Measurements from ENCODE around the gene PCAT7. TPM values are rescaled to one million over a fixed set of nuclear protein-coding genes. Genes with fewer than 3 reads are reported as not detected.

Gene PCAT7
- polyA plus RNA-seq, 2 of the 4 experiments (the other 2 are of a cell fraction), result 2.1 to 2.8 TPM

DNA sequence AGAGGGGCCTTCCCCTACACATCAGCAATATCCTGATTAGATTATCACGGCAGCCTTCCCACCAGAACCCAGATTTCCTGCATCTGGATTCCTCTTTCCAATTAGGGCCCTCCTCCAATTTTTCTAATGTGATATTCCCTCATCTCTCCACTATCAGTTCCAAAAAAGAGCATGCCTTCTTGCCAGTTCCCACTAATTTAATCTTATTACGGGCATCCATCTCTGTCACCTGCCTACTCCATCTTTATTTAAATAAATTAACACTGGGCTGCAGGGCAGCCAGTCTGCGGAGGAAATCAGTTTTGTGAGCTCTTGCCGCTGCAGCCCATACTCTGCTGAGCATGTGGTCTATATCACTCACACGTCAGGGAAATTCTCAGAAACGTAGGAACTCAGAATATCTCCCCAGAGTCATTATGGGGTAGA lies 55.3 kb downstream of the PCAT7 start:
- no peak overlapping the region for H3K27ac ChIP-seq
- H3K4me3 ChIP-seq, result no peak overlapping the region
- TF ChIP-seq NPAS2 (CRISPR knock-in tag; IDR thresholded peaks at IDR 0.05; ENCODE audit: borderline replicate concordance) (no peak), MAX (IDR thresholded peaks at IDR 0.05) (no peak), ELK1 (IDR thresholded peaks at IDR 0.05; ENCODE audit: low read depth, low read length) (no peak), CBX2 (IDR thresholded peaks at IDR 0.05; ENCODE audit: borderline replicate concordance, low read depth) (no peak), NFE2L2 (conservative IDR thresholded peaks at IDR 0.05; ENCODE audit: low read length) (no peak), BHLHE40 (IDR thresholded peaks at IDR 0.05; ENCODE audit: low read depth, low read length) (no peak)
- TF ChIP-seq, protein P1, sequence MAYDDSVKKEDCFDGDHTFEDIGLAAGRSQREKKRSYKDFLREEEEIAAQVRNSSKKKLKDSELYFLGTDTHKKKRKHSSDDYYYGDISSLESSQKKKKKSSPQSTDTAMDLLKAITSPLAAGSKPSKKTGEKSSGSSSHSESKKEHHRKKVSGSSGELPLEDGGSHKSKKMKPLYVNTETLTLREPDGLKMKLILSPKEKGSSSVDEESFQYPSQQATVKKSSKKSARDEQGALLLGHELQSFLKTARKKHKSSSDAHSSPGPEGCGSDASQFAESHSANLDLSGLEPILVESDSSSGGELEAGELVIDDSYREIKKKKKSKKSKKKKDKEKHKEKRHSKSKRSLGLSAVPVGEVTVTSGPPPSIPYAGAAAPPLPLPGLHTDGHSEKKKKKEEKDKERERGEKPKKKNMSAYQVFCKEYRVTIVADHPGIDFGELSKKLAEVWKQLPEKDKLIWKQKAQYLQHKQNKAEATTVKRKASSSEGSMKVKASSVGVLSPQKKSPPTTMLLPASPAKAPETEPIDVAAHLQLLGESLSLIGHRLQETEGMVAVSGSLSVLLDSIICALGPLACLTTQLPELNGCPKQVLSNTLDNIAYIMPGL (CRISPR knock-in tag; IDR thresholded peaks at IDR 0.05; ENCODE audit: borderline replicate concordance), result no peak
- no peak overlapping the region for H3K4me2 ChIP-seq
- DNase-seq (ENCODE audit: low read depth in 1 of 2, low spot score in 1 of 2), result no peak
- H3K4me1 ChIP-seq, result no peaks in the 10 kb centered on the region
- no peak for ATAC-seq
- 90% methylated on average over 6 of the region's 6 CpGs for WGBS (ENCODE audit: missing lambda C conversion rate)
- CTCF ChIA-PET, result interaction anchor here (1.5 to 3.5 kb wide), 2 partner anchors 10 to 56 kb away, joined by 3 to 15 read pairs; partner anchors contain the start of gene PCAT7
- no peaks in the 10 kb centered on the region for H3K9me3 ChIP-seq
- POLR2A ChIA-PET, result no interaction called here
- FAIRE-seq, result no peak

- TF ChIP-seq RAD21 (conservative IDR thresholded peaks at IDR 0.05 in 1 of 2, IDR thresholded peaks at IDR 0.05 in 1 of 2), result no peak
- TF ChIP-seq GATA3 (IDR thresholded peaks at IDR 0.05; ENCODE audit: borderline replicate concordance), result no peak
- no peak for TF ChIP-seq SREBF2 (IDR thresholded peaks at IDR 0.05)
- Histone ChIP-seq H3K4me3 (no peak overlapping the region), H3K4me1 (no peaks in the 10 kb centered on the region), H3K9me3 (no peaks in the 10 kb centered on the region), H3K27ac (no peak overlapping the region), H3K4me2 (no peak overlapping the region)
- no peak for ATAC-seq
- CTCF ChIA-PET, result interaction anchor here (0.9 to 1.1 kb wide), 2 partner anchors 8 to 520 kb away, joined by 3 to 4 read pairs; no protein-coding TSS in a partner anchor
- FAIRE-seq, result no peak
- 83% methylated on average over 3 of the region's 3 CpGs for WGBS (ENCODE audit: missing lambda C conversion rate)
- POLR2A ChIA-PET, result no interaction called here
- no peak for DNase-seq (ENCODE audit: low read depth in 1 of 2, low spot score in 1 of 2)
Measured at GRCh38 chr9:94611638-94612068, 56.8 kb downstream of the PCAT7 start.

DNA sequence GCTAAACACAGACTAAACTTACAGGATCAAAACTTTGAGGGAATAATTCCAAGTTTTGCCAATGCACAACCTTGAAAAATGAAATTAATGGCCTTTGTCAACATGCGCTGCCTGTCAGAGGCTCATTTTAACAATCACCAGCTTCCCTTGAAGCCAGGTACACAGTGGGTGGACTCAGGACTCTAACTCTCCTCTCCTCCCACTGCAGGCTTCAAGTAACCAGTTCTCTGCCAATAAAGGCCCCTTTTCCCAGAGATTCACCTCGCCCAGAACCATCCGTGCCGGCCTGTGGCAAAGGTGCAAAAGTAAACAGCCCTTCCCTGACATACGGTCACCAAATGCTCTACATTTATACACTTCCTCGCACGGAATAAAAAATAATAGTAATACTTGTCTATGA lies 57.2 kb downstream of the PCAT7 start:
- no peak for TF ChIP-seq HOXB5 (CRISPR knock-in tag; IDR thresholded peaks at IDR 0.05)
- no peak for TF ChIP-seq EP300 (IDR thresholded peaks at IDR 0.05)
- TF ChIP-seq SREBF2 (IDR thresholded peaks at IDR 0.05), result no peak
- no peak for TF ChIP-seq BCL3 (IDR thresholded peaks at IDR 0.05)
- no peak for TF ChIP-seq E2F6 (IDR thresholded peaks at IDR 0.05; ENCODE audit: borderline replicate concordance, low read depth)
- TF ChIP-seq FOXS1 (CRISPR knock-in tag; IDR thresholded peaks at IDR 0.05), result no peak
- TF ChIP-seq ESRRA (IDR thresholded peaks at IDR 0.05; ENCODE audit: borderline replicate concordance, low read length), result no peak
- TF ChIP-seq, protein P1 (CRISPR knock-in tag; IDR thresholded peaks at IDR 0.05; ENCODE audit: borderline replicate concordance), result no peak
- no peak for TF ChIP-seq KDM5A (IDR thresholded peaks at IDR 0.05)
- no peak for TF ChIP-seq MYC (IDR thresholded peaks at IDR 0.05; ENCODE audit: borderline replicate concordance, low read length)
- TF ChIP-seq MAFK (IDR thresholded peaks at IDR 0.05; ENCODE audit: partially characterized antibody), result no peak
- no peak for TF ChIP-seq POLR2A (IDR thresholded peaks at IDR 0.05; ENCODE audit: low read length)
- no peak for TF ChIP-seq EHMT2 (IDR thresholded peaks at IDR 0.05; ENCODE audit: low read depth)
- no peak for TF ChIP-seq CEBPB (IDR thresholded peaks at IDR 0.05)
- no peak for TF ChIP-seq ZFP36 (IDR thresholded peaks at IDR 0.05; ENCODE audit: borderline replicate concordance, partially characterized antibody)
- TF ChIP-seq POLR2AphosphoS2 (conservative IDR thresholded peaks at IDR 0.05; ENCODE audit: low read length), result no peak
- 82% methylated on average over 7 of the region's 7 CpGs for WGBS (ENCODE audit: missing lambda C conversion rate)
- no peak overlapping the region for H3K27ac ChIP-seq
- ChIA-PET CTCF (interaction anchor here (0.6 to 1.1 kb wide), 3 partner anchors 8 to 927 kb away, joined by 3 to 4 read pairs (median 3); no protein-coding TSS in a partner anchor), POLR2A (no interaction called here)
- no peak overlapping the region for H3K4me2 ChIP-seq
- no peaks in the 10 kb centered on the region for H3K9me3 ChIP-seq
- H3K4me3 ChIP-seq, result no peak overlapping the region
- H3K4me1 ChIP-seq, result no peaks in the 10 kb centered on the region
- ATAC-seq (no peak), FAIRE-seq (no peak), DNase-seq (ENCODE audit: low read depth in 1 of 2, low spot score in 1 of 2) (no peak)

All from A549 (cell line).